Brain microvascular endothelial cell (primary cell): ENCODE measurements around the gene PRKN.

Source experiments
- DNase-seq: peaks from one replicate; pipeline ENCODE4 v3.0.0-alpha.2; 2020
- H3K27ac ChIP-seq: fragments of 250-450 bp; sonication (Bioruptor Pico); 2 replicates; pipeline ENCODE4 v1.5.1; 2020; ENCODE audit warnings: mild to moderate bottlenecking, moderate library complexity
- H3K27me3 ChIP-seq: fragments of 250-450 bp; sonication (Bioruptor Pico); replicated peaks from 2 replicates; pipeline ENCODE4 v1.5.1; 2020; ENCODE audit warnings: mild to moderate bottlenecking
- H3K36me3 ChIP-seq: fragments of 250-450 bp; sonication (Bioruptor Pico); replicated peaks from 2 replicates; pipeline ENCODE4 v1.5.1; 2020; ENCODE audit warnings: mild to moderate bottlenecking
- H3K4me3 ChIP-seq: 2 replicates; pipeline ENCODE4 v1.5.1; 2011; ENCODE audit warnings: low read depth, mild to moderate bottlenecking, control low read depth, low read length, moderate library complexity
- CTCF ChIP-seq: IDR thresholded peaks from 2 replicates; pipeline ENCODE4 v1.5.1; 2011; ENCODE audit warnings: low read depth, mild to moderate bottlenecking, moderate library complexity, low read length, control low read depth, inconsistent platforms; ENCODE audit errors: missing control alignments
- in situ Hi-C: cut with HindIII; loops from 2 replicates; pipeline ENCODE4 v1.10.0; 2017; ENCODE audit warnings: low sequenced_read_pairs, low pct_ligation_motif_present

PRKN gene

GRCh38 chr6:162684052-162684451 lies 43.5 kb downstream of the PRKN start:
- Histone ChIP-seq H3K36me3 (no peaks in the 10 kb centered on the region), H3K27me3 (no peaks in the 10 kb centered on the region), H3K27ac (no peak overlapping the region), H3K4me3 (no peak overlapping the region)
- in situ Hi-C loops: no loop called here
- no peak for DNase-seq
- TF ChIP-seq CTCF: no peak

GRCh38 chr6:162683135-162683534 lies 44.4 kb downstream of the PRKN start:
- no peak overlapping the region for H3K27ac ChIP-seq
- H3K4me3 ChIP-seq: no peak overlapping the region
- no peaks in the 10 kb centered on the region for H3K36me3 ChIP-seq
- no peak for TF ChIP-seq CTCF
- in situ Hi-C loops: no loop called here
- no peaks in the 10 kb centered on the region for H3K27me3 ChIP-seq
- no peak for DNase-seq

- in situ Hi-C loops: no loop called here
- no peaks in the 10 kb centered on the region for H3K27me3 ChIP-seq
- no peak overlapping the region for H3K27ac ChIP-seq
- no peak overlapping the region for H3K4me3 ChIP-seq
- no peak for DNase-seq
- no peaks in the 10 kb centered on the region for H3K36me3 ChIP-seq
- TF ChIP-seq CTCF: no peak
These were observed 46.1 kb downstream of the PRKN start for GRCh38 chr6:162681447-162681846.

- Histone ChIP-seq H3K4me3 (no peak overlapping the region), H3K27ac (no peak overlapping the region), H3K27me3 (no peaks in the 10 kb centered on the region), H3K36me3 (no peaks in the 10 kb centered on the region)
- no peak for TF ChIP-seq CTCF
- in situ Hi-C loops: no loop called here
- DNase-seq: no peak
These were observed 46.7 kb downstream of the PRKN start for GRCh38 chr6:162680871-162681270.

GRCh38 chr6:162680367-162680766 lies 47.2 kb downstream of the PRKN start:
- no peaks in the 10 kb centered on the region for H3K27me3 ChIP-seq
- DNase-seq: no peak

More at GRCh38 chr6:162680367-162680766, 47.2 kb downstream of the PRKN start:
- in situ Hi-C loops: no loop called here
- H3K36me3 ChIP-seq: no peaks in the 10 kb centered on the region
- no peak overlapping the region for H3K27ac ChIP-seq
- no peak for TF ChIP-seq CTCF
- no peak overlapping the region for H3K4me3 ChIP-seq
